GM19467 (cell line): ENCODE measurements around the gene ZNF514.
A peak's percentile ranks its signal among the peaks of the same experiment; 100 is the strongest.
"Not testable (repeated sequence)": the region's sequence is repeated elsewhere in the genome, so short reads cannot be mapped to it uniquely, and the experiment has no call there.

Experiments
- ATAC-seq: cut with Tn5 transposase; IDR thresholded peaks from one replicate; pipeline ENCODE4 v1.9.1; 2021; ENCODE audit warnings: mild to moderate bottlenecking, moderate library complexity; ENCODE audit not compliant: unreplicated experiment

ZNF514 gene

DNA sequence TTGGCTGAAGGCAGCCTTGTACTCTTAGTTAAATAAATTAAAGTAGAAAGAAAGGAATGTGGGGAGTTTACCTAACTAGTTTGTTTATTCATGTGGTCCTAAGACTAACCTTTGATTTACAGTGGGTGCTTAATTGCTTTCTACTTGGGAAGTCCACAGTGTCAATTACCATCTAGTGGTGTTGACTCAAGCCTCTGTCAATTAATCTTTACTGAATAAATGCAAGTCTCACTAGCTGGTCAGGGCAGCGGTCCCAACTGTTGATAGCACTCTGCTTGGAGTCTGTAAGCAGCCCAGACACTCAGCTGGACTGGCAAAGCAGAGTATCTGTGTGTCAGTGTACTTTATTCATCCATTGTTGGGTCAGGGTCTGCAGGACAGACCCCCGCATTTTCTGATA lies 15.8 kb downstream of the ZNF514 start:
- no peak for ATAC-seq

DNA sequence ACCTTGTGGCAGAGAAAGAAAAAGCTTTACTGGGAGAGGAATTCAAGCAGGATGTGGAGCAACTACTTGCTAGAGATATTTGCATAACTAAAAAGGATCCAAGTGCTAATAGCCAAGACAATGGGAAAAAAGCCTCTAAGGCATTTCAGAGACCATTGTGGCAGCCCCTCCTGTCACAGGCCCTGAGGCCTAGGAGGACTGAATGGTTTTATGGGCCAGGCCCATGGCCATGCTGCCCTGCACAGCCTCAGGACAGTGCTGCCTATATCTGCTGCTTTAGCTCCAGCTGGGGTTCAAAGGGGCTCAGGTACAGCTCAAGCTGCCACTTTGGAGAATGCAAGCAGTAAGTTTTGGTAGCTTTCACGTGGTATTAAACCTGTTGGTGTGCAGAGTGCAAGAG lies 20.9 kb downstream of the ZNF514 start:
- ATAC-seq = no peak

DNA sequence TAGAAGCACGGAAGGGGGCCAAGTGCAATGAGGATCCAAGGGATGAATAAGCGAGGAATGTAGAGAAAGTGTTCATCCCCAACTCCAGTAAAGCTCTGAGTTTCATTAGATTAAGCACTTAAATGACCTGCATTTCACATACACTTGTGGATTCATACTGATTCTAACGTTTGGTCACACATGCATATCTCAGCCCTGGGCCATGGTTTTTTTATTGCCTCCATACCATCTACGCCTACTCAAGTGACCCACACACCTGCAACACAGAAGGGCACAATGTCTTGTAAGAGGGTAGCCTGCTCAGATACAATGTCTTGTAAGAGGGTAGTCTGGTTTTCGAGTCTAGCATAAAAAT lies 37.5 kb downstream of the ZNF514 start:
- ATAC-seq = no peak

- ATAC-seq = peak; percentile 90
Observed at GRCh38 chr2:95121407-95122196, 38.0 kb downstream of the ZNF514 start, which contains the start of gene MRPS5. Gene MRPS5 (minus strand): TSS chr2:95121808. CDS start chr2:95121791, 17 bp downstream.

- no peak for ATAC-seq
Observed at GRCh38 chr2:95121093-95121406, 38.6 kb downstream of the ZNF514 start.

GRCh38 chr2:95115418-95115817 lies 44.2 kb downstream of the ZNF514 start:
- peak; percentile 88 for ATAC-seq

GRCh38 chr2:95113464-95113863 lies 46.2 kb downstream of the ZNF514 start:
- ATAC-seq = no peak

DNA sequence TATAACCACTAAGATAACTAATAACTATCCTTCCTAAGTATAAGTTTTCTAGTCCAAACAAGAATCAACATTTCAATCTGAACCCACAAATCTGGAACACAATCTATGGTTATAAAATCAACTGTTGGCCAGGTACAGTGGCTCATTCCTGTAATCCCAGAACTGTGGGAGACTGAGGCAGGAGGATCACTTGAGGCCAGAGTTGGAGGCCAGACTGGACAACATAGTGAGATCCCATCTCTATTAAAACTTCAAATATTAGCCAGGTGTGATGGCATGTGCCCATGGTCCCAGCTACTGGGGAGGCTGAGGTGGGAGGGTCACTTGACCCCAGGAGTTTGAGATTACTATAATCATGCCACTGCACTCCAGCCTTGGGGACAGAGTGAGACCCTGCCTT lies 49.3 kb downstream of the ZNF514 start:
- no peak for ATAC-seq

DNA sequence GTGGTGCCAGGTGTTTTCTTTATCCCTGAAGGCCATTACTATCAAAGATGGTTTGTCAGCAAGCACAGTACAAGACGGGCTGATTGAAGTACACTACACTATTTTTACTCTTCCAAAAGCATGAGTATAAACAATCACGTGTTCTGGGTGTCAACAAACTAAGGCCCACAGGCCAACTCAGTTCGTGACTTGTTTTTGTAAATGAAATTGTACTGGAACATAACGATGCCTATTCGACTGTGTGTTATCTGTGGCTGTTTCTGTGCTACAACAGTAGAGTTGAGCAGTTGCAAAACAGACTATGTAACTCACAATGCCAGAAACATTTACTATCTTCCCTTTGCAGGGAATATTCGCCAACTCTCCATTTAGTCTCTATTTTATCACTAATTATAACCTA lies 50.4 kb downstream of the ZNF514 start:
- no peak for ATAC-seq

DNA sequence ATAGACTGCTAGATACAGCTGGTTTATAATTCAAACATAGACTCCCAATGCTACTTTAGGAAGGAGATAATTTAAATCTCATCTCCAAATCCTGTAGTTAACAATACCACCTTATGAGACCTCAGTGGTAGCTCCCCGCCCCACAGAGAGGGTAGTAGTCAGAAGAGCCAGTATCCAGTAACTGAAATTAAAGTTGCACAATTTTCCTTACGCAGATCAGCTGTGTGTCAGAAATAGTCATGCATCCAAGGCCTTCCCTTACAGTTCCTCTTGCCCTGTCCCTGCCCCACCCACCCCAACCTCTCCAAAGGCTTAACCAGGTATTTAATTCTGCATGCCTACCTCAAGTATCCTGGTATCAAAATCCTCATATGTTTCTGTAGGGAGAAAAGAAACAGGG lies 53.6 kb downstream of the ZNF514 start:
- ATAC-seq = no peak

- ATAC-seq = no peak
Observed at GRCh38 chr2:95104606-95105005, 55.0 kb downstream of the ZNF514 start.

- ATAC-seq = no peak
Observed at GRCh38 chr2:95099910-95100309, 59.7 kb downstream of the ZNF514 start.

- ATAC-seq = not testable (repeated sequence)
Observed at GRCh38 chr2:95098273-95098672, 61.4 kb downstream of the ZNF514 start.
